HFFc6 (cell line): ENCODE results near the gene NR3C1. TPM values are rescaled to one million over a fixed set of nuclear protein-coding genes. Genes with fewer than 3 reads are reported as not detected.
A peak's percentile ranks its signal among the peaks of the same experiment; 100 is the strongest.

ENCODE experiments used
- DNase-seq: peaks from one replicate; pipeline ENCODE4 v3.0.0-alpha.2; 2018
- H3K27ac Mint-ChIP-seq: 2 replicates; pipeline ENCODE4 v1.8.0; 2020; ENCODE audit warnings: mild to moderate bottlenecking, mixed read lengths
- H3K27me3 Mint-ChIP-seq: 2 replicates; pipeline ENCODE4 v1.8.0; 2021; ENCODE audit warnings: mild to moderate bottlenecking, moderate library complexity, mixed read lengths; ENCODE audit not compliant: insufficient read depth
- H3K36me3 Mint-ChIP-seq: 2 replicates; pipeline ENCODE4 v1.8.0; 2021; ENCODE audit warnings: low read depth, mixed read lengths
- H3K4me1 Mint-ChIP-seq: 2 replicates; pipeline ENCODE4 v1.8.0; 2020; ENCODE audit warnings: low read depth, mixed read lengths
- H3K4me3 Mint-ChIP-seq: 2 replicates; pipeline ENCODE4 v1.8.0; 2020; ENCODE audit warnings: mild to moderate bottlenecking, moderate library complexity, mixed read lengths
- H3K9me3 Mint-ChIP-seq: 2 replicates; pipeline ENCODE4 v1.8.0; 2020; ENCODE audit warnings: mild to moderate bottlenecking, mixed read lengths
- total RNA-seq, 6 experiments: library from RNA; stranded (reverse); fragmentation: NEBNext Ultra II Directional; extraction: Animal tissue kit (Norgen Biotek cat#: 25700); gene quantifications; 2 replicates in 1 of 6; 3 replicates in 5 of 6; pipeline ENCODE4 v1.2.3, GENCODE V29; 2021
- TF ChIP-seq, protein P1 (sequence below): fragments of 200-600 bp; sonication (generic); IDR thresholded peaks from 2 replicates; pipeline ENCODE4 v1.5.0; 2021; ENCODE audit warnings: antibody characterized with exemption, mild to moderate bottlenecking

Gene NR3C1
- total RNA-seq, 6 experiments from 2014 or later: 61.6 to 86.9 (median 71.5) TPM

DNA sequence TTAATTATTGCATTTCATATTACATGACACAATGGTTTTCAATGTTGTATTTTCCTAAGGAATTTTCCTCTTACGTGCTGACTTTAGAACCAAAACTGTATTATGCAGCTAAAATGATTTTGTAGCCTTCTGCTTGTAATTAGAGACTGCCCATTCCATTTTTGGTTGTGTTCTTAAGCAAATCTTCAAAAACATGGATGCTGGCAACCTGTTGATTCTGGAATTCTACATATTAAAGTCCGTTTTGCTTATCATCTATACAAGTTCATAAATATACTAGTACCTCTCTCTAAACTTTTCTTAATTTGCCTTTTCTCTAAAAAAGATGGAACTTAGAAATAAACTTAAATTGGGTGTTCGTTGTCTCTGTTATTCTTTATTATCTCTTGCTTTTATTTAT is 88.3 kb downstream of the NR3C1 start:
- TF ChIP-seq, protein P1, sequence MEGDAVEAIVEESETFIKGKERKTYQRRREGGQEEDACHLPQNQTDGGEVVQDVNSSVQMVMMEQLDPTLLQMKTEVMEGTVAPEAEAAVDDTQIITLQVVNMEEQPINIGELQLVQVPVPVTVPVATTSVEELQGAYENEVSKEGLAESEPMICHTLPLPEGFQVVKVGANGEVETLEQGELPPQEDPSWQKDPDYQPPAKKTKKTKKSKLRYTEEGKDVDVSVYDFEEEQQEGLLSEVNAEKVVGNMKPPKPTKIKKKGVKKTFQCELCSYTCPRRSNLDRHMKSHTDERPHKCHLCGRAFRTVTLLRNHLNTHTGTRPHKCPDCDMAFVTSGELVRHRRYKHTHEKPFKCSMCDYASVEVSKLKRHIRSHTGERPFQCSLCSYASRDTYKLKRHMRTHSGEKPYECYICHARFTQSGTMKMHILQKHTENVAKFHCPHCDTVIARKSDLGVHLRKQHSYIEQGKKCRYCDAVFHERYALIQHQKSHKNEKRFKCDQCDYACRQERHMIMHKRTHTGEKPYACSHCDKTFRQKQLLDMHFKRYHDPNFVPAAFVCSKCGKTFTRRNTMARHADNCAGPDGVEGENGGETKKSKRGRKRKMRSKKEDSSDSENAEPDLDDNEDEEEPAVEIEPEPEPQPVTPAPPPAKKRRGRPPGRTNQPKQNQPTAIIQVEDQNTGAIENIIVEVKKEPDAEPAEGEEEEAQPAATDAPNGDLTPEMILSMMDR: no peak
- Mint-ChIP-seq H3K9me3 (no peaks in the 10 kb centered on the region), H3K4me1 (peaks cover 99% of the 10 kb centered on the region), H3K36me3 (peaks cover 29% of the 10 kb centered on the region), H3K4me3 (no peak overlapping the region), H3K27me3 (no peaks in the 10 kb centered on the region), H3K27ac (no peak overlapping the region; the same call in 1 of the 2 replicates)
- DNase-seq: no peak

DNA sequence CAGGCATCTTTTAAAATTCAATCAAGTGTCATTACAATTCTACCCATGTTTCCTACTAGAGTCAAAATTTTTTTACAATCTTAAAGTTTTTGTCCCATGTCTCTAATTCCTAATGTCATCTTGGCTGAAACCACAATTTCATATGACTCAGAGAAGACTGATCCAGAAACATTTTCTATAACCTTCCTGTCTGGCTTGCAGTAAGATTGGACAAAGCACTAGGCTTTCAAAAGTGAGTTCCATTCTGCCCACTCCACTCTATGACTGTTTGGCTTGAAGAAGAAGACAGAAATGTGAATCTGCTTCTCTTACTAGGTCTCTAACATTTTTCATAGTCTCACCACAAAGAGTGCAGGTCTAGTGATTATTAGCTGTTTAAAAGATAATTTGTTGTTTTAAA is 88.8 kb downstream of the NR3C1 start:
- Mint-ChIP-seq H3K4me3 (peak overlapping the region; percentile 29), H3K9me3 (no peaks in the 10 kb centered on the region), H3K27ac (peak overlapping the region; percentile 98), H3K36me3 (peaks cover 34% of the 10 kb centered on the region), H3K4me1 (peaks cover 99% of the 10 kb centered on the region), H3K27me3 (no peaks in the 10 kb centered on the region)
- TF ChIP-seq, protein P1: no peak
- DNase-seq: peak; percentile 87

DNA sequence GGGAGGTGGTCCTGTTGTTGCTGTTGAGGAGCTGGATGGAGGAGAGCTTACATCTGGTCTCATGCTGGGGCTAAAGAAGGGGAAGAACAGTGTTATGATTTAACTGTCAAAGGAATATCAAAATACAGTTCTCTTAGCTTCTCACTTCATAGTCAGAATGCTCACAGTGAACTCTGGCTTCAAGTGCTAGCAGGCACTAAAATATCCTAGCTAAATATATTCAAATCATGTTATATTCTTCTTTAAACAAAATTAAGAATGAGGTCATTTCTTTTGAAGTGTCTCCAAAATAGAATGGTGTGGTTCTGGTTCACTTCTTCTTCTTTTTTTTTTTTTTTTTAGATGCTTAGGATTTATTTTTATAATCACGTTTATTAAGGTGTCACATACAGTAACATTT is 89.4 kb downstream of the NR3C1 start:
- Mint-ChIP-seq H3K27me3 (no peaks in the 10 kb centered on the region), H3K4me3 (peak overlapping the region; percentile 29), H3K27ac (peak overlapping the region; percentile 98), H3K36me3 (peaks cover 40% of the 10 kb centered on the region), H3K4me1 (peaks cover 98% of the 10 kb centered on the region), H3K9me3 (no peaks in the 10 kb centered on the region)
- no peak for DNase-seq
- TF ChIP-seq, protein P1: no peak

DNA sequence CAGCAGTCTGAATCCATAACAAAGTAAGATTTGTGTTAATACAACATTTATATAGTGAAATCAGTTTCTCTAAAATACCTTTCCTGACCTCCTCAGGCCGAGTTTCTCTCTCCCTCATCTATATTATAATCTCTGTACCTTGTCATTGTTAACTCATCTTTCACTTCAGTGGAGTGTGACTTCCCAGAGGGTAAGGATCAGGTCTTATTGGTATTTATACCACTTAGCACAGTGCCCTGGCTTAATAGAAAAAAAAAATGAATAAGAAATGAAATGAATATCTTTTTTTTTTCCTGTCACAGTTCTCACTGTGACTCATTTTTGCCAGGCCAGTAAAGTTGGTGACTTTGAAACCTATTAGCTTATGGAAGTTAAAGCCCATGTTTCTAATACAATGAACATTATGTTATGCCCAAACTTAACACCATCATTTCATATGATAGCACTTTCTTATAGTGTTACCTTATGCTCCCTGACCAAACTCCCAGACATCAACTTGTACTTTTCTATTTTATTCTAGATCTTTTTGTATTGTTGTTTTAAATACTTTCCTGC is 90.1 kb downstream of the NR3C1 start:
- no peak for DNase-seq
- H3K4me1 Mint-ChIP-seq: peaks cover 95% of the 10 kb centered on the region
- peak overlapping the region; percentile 29 for H3K4me3 Mint-ChIP-seq
- no peaks in the 10 kb centered on the region for H3K27me3 Mint-ChIP-seq
- peaks cover 47% of the 10 kb centered on the region for H3K36me3 Mint-ChIP-seq
- TF ChIP-seq, protein P1: no peak
- peak overlapping the region; percentile 98 for H3K27ac Mint-ChIP-seq
- H3K9me3 Mint-ChIP-seq: no peaks in the 10 kb centered on the region

DNA sequence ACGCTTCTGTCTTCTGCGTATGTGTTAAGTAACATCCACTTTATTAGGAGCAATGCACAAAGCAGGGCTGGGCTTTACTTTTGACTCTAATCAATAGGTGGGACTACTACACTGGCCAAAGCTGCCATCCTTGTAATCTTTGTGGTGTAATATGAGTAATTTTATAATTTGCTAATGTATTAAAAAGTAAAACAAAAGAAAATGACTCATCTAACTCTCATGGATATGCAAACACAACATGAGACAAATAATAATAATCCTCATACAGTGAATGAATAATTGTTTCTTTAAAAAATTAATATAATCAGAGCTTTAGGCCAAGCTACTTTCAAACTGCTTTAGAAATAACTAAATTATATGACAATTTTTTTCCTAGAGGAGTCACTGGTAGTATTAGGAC is 90.7 kb downstream of the NR3C1 start:
- Mint-ChIP-seq H3K36me3 (peaks cover 53% of the 10 kb centered on the region), H3K27ac (peak overlapping the region; percentile 98), H3K9me3 (no peaks in the 10 kb centered on the region), H3K27me3 (no peaks in the 10 kb centered on the region), H3K4me3 (no peak overlapping the region), H3K4me1 (peaks cover 96% of the 10 kb centered on the region)
- no peak for DNase-seq
- TF ChIP-seq, protein P1: no peak
